ENCODE measurements around the gene MICA. TPM values are rescaled to one million over a fixed set of nuclear protein-coding genes. Genes with fewer than 3 reads are reported as not detected.

The MICA gene
- total and polyA plus RNA-seq, 9 of the 15 experiments (the other 6 are each of a cell fraction or from before 2014, with no cell fraction given): 11.8 to 24.6 (median 16.7) TPM

GRCh38 chr6:31399589-31400466, 3.6 kb upstream of the MICA start:
- Histone ChIP-seq H3K4me1 (replicated peaks in 1 of 2; ENCODE audit: control insufficient read depth in 2 of 2, insufficient read depth in 2 of 2, low read length in 2 of 2) (peaks cover 46% of the 10 kb centered on the region in 2 experiments), H3K27me3 (ENCODE audit: control insufficient read depth in 2 of 2, insufficient read depth in 2 of 2, low read length in 2 of 2) (no peaks in the 10 kb centered on the region), H4K20me1 (replicated peaks; ENCODE audit: control insufficient read depth, insufficient read depth, low read length) (no peaks in the 10 kb centered on the region; the same call in 1 of the 2 replicates), H3K79me2 (ENCODE audit: control insufficient read depth, insufficient read depth, low read length) (peaks cover 43% of the 10 kb centered on the region), H3K9me3 (replicated peaks; ENCODE audit: control insufficient read depth, insufficient read depth, low read depth, low read length) (no peaks in the 10 kb centered on the region), H3K4me3 (peak overlapping the region; percentile 51), H3K9me1 (ENCODE audit: control insufficient read depth, insufficient read depth, low read length) (no peaks in the 10 kb centered on the region), H2AFZ (ENCODE audit: low read depth, low read length) (peak overlapping the region; percentile 92), H3K36me3 (ENCODE audit: control insufficient read depth, insufficient read depth, low read length) (no peaks in the 10 kb centered on the region), H3K27ac (ENCODE audit: extremely low read depth, low read depth, low read length) (peak overlapping the region; percentile 87), H3K9ac (ENCODE audit: insufficient read depth in 1 of 2, low read depth in 2 of 2, low read length in 2 of 2) (peak overlapping the region; percentile 81 to 98), H3K4me2 (ENCODE audit: insufficient read depth, low read length) (peak overlapping the region; percentile 81)
- ChIA-PET CTCF (ENCODE audit: low intra/inter-chr PET ratio) (interaction anchor here (0.6 to 5.5 kb wide), 5 partner anchors 43 to 867 kb away, joined by 3 to 68 read pairs (median 5); no protein-coding TSS in a partner anchor), POLR2A (interaction anchor here (0.6 to 2.7 kb wide), 8 partner anchors 15 to 42 kb away, joined by 3 to 8 read pairs (median 3); no protein-coding TSS in a partner anchor)
- BruUV-seq (replicated peaks): TSS peak; percentile 64
- FAIRE-seq (peak; percentile 70), DNase-seq (ENCODE audit: extremely low read depth in 1 of 4, low spot score in 3 of 4) (peak; percentile 80 to 94 (median 84)), ATAC-seq (peak; percentile 64)
- in situ Hi-C loops (cut with MboI): loop anchor here (5.0 kb wide), 2 partner anchors 42 to 202 kb away; no protein-coding TSS in a partner anchor
- intact Hi-C loops (cut with micrococcal nuclease): loop anchor here (1.0 to 5.0 kb wide), 4 partner anchors 41 to 197 kb away; partner anchors contain the start of gene DDX39B
- WGBS (ENCODE audit: insufficient coverage, low coverage, missing lambda C conversion rate): under 1% methylated on average over 57 of the region's 57 CpGs
- TF ChIP-seq, protein P1, sequence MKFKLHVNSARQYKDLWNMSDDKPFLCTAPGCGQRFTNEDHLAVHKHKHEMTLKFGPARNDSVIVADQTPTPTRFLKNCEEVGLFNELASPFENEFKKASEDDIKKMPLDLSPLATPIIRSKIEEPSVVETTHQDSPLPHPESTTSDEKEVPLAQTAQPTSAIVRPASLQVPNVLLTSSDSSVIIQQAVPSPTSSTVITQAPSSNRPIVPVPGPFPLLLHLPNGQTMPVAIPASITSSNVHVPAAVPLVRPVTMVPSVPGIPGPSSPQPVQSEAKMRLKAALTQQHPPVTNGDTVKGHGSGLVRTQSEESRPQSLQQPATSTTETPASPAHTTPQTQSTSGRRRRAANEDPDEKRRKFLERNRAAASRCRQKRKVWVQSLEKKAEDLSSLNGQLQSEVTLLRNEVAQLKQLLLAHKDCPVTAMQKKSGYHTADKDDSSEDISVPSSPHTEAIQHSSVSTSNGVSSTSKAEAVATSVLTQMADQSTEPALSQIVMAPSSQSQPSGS (CRISPR knock-in tag; IDR thresholded peaks at IDR 0.05): no peak
- TF ChIP-seq CEBPB (tag; IDR thresholded peaks at IDR 0.05): no peak
- TF ChIP-seq ZNF436 (CRISPR knock-in tag; IDR thresholded peaks at IDR 0.05): no peak
- TF ChIP-seq IRF2 (CRISPR knock-in tag; IDR thresholded peaks at IDR 0.05): no peak
- TF ChIP-seq RBFOX2 (IDR thresholded peaks at IDR 0.05; ENCODE audit: low read depth, low read length): peak; percentile 92
- no peak for TF ChIP-seq RBM17 (IDR thresholded peaks at IDR 0.05; ENCODE audit: borderline replicate concordance, low read depth, low read length)
- TF ChIP-seq HDAC1 (IDR thresholded peaks at IDR 0.05): peak in 1 of 2 experiments; percentile 68; a peak in 3 of 4 replicates
- TF ChIP-seq TSHZ1 (CRISPR knock-in tag; IDR thresholded peaks at IDR 0.05): no peak
- TF ChIP-seq ZNF354B (CRISPR knock-in tag; IDR thresholded peaks at IDR 0.05): no peak
- no peak for TF ChIP-seq ZFP1 (CRISPR knock-in tag; IDR thresholded peaks at IDR 0.05)
- TF ChIP-seq ZNF124 (CRISPR knock-in tag; IDR thresholded peaks at IDR 0.05): no peak
- peak; percentile 77 to 83 for TF ChIP-seq TEAD1 (CRISPR knock-in tag; IDR thresholded peaks at IDR 0.05)
- TF ChIP-seq KAT7 (CRISPR knock-in tag; IDR thresholded peaks at IDR 0.05; ENCODE audit: borderline replicate concordance): peak; percentile 92; the same call in 1 of the 2 replicates
- TF ChIP-seq ZEB2 (IDR thresholded peaks at IDR 0.05): peak; percentile 60
- 0 out of 2 replicates have a peak, but pooled peaks have one; percentile 4 for TF ChIP-seq CBX5 (IDR thresholded peaks at IDR 0.05; ENCODE audit: borderline replicate concordance, low read depth)
- no peak for TF ChIP-seq ZNF780A (CRISPR knock-in tag; IDR thresholded peaks at IDR 0.05)
